Activated gamma-delta T cell treated with anti-CD3 and anti-CD28 coated beads, Interleukin-2, amount 50 U/mL, for 16 hours (primary cell): ENCODE results near the gene PTPRA.

Source experiments
- DNase-seq: peaks from one replicate; pipeline ENCODE4 v3.0.0-alpha.2; 2020; ENCODE audit warnings: low read depth

PTPRA gene

GRCh38 chr20:2937902-2938301 is 64.6 kb downstream of the PTPRA start:
- no peak for DNase-seq

- no peak for DNase-seq
These were observed 69.2 kb downstream of the PTPRA start for GRCh38 chr20:2942439-2942838.

GRCh38 chr20:2946988-2947961 is 74.0 kb downstream of the PTPRA start:
- DNase-seq = no peak

- DNase-seq = no peak
These were observed 75.7 kb downstream of the PTPRA start for GRCh38 chr20:2948968-2949367.

GRCh38 chr20:2952766-2953165 is 79.5 kb downstream of the PTPRA start:
- no peak for DNase-seq

- no peak for DNase-seq
These were observed 82.1 kb downstream of the PTPRA start for GRCh38 chr20:2955257-2955970.

GRCh38 chr20:2956480-2956879 is 83.2 kb downstream of the PTPRA start:
- DNase-seq = no peak

- no peak for DNase-seq
These were observed 94.6 kb downstream of the PTPRA start for GRCh38 chr20:2967841-2968240.

GRCh38 chr20:2972126-2972525 is 98.8 kb downstream of the PTPRA start:
- no peak for DNase-seq

- no peak for DNase-seq
These were observed 100.3 kb downstream of the PTPRA start for GRCh38 chr20:2973574-2973973.

GRCh38 chr20:2978519-2978918 is 105.2 kb downstream of the PTPRA start:
- DNase-seq = no peak

- DNase-seq = no peak
These were observed 108.4 kb downstream of the PTPRA start for GRCh38 chr20:2981646-2982045.

- no peak for DNase-seq
These were observed 110.2 kb downstream of the PTPRA start for GRCh38 chr20:2983508-2983907.

- DNase-seq = no peak
These were observed 110.8 kb downstream of the PTPRA start for GRCh38 chr20:2984028-2984501.

- DNase-seq = no peak
These were observed 111.8 kb downstream of the PTPRA start for GRCh38 chr20:2984956-2985661.

GRCh38 chr20:2986466-2986865 is 113.2 kb downstream of the PTPRA start:
- DNase-seq = no peak

- DNase-seq = no peak
These were observed 114.6 kb downstream of the PTPRA start for GRCh38 chr20:2987861-2988260.

- no peak for DNase-seq
These were observed 118.3 kb downstream of the PTPRA start for GRCh38 chr20:2991532-2991931.

- no peak for DNase-seq
These were observed 120.0 kb downstream of the PTPRA start for GRCh38 chr20:2993250-2993649.

GRCh38 chr20:2995796-2996195 is 122.5 kb downstream of the PTPRA start:
- DNase-seq = no peak

GRCh38 chr20:2998728-2999127 is 125.4 kb downstream of the PTPRA start:
- no peak for DNase-seq

- DNase-seq = no peak
These were observed 127.7 kb downstream of the PTPRA start for GRCh38 chr20:3000852-3001523.
